AG09309 (cell line): ENCODE results near the gene ARAF.

Experiments
- DNase-seq: peaks from one replicate; pipeline ENCODE4 v3.0.0-alpha.2; 2010; ENCODE audit warnings: low read depth
- H3K4me3 ChIP-seq: 2 replicates; pipeline ENCODE4 v1.5.1; 2011; ENCODE audit warnings: mild to moderate bottlenecking, low read depth, low read length, moderate library complexity; ENCODE audit not compliant: control insufficient read depth
- CTCF ChIP-seq: IDR thresholded peaks from 2 replicates; pipeline ENCODE4 v1.5.1; 2011; ENCODE audit warnings: mild to moderate bottlenecking, low read depth, low read length, inconsistent platforms; ENCODE audit not compliant: insufficient read depth, control insufficient read depth; ENCODE audit errors: missing control alignments

The ARAF gene

GRCh38 chrX:47610511-47610910 lies 49.5 kb downstream of the ARAF start:
- DNase-seq = no peak
- no peak for TF ChIP-seq CTCF

GRCh38 chrX:47611489-47611888 lies 50.5 kb downstream of the ARAF start:
- no peak overlapping the region for H3K4me3 ChIP-seq
- no peak for TF ChIP-seq CTCF
- DNase-seq = no peak

More at GRCh38 chrX:47610511-47610910, 49.5 kb downstream of the ARAF start:
- H3K4me3 ChIP-seq = no peak overlapping the region

GRCh38 chrX:47611926-47612325 lies 50.9 kb downstream of the ARAF start:
- no peak overlapping the region for H3K4me3 ChIP-seq
- no peak for DNase-seq
- TF ChIP-seq CTCF = no peak

- DNase-seq = no peak
- H3K4me3 ChIP-seq = no peak overlapping the region
- TF ChIP-seq CTCF = no peak
Measured at GRCh38 chrX:47612418-47612817, 51.4 kb downstream of the ARAF start.

- H3K4me3 ChIP-seq = no peak overlapping the region
- no peak for TF ChIP-seq CTCF
- no peak for DNase-seq
Measured at GRCh38 chrX:47613082-47613481, 52.1 kb downstream of the ARAF start.

GRCh38 chrX:47614618-47615017 lies 53.6 kb downstream of the ARAF start:
- no peak for DNase-seq
- H3K4me3 ChIP-seq = no peak overlapping the region
- no peak for TF ChIP-seq CTCF

- no peak for TF ChIP-seq CTCF
- H3K4me3 ChIP-seq = no peak overlapping the region
- no peak for DNase-seq
Measured at GRCh38 chrX:47618923-47619485, 58.0 kb downstream of the ARAF start.
